Right lobe of liver (tissue), 4 donors: Measurements from ENCODE around the gene ATP5F1D.

ENCODE experiments used
- CTCF ChIP-seq, 4 donors: fragments of 200-600 bp in 3 of 4; fragments of 450-650 bp in 1 of 4; IDR thresholded peaks; one replicate each; pipeline versions ENCODE4 v1.5.1 to v1.8.0; 2016 to 2022; ENCODE audit warnings: antibody characterized with exemption in 4 of 4, mild to moderate bottlenecking in 2 of 4
- POLR2A ChIP-seq: fragments of 450-650 bp; IDR thresholded peaks from one replicate; pipeline ENCODE4 v1.6.1; 2017; ENCODE audit warnings: antibody characterized with exemption, mild to moderate bottlenecking
- donor health status: DM: no; HTN: no; CAD: no.
- donor health status: DM: no; HTN: no; CAD: no.
- donor health status: DM: no; HTN: yes; CAD: no.

- TF ChIP-seq POLR2A, result no peak
- TF ChIP-seq CTCF (IDR thresholded peaks at IDR 0.05), result no peak
Measured at GRCh38 chr19:1230783-1231489, 10.6 kb upstream of the ATP5F1D start.
